Spinal cord (tissue), 10 donors: ENCODE measurements around the gene ACOXL. TPM values are rescaled to one million over a fixed set of nuclear protein-coding genes. Genes with fewer than 3 reads are reported as not detected.
A peak's percentile ranks its signal among the peaks of the same experiment; 100 is the strongest.

Experiments used
- DNase-seq, 6 donors: peaks; one replicate each; pipeline versions ENCODE4 v3.0.0 to v3.0.0-alpha.2; 2013 to 2015; ENCODE audit warnings: low spot score in 6 of 6, low read depth in 4 of 6
- H3K27ac ChIP-seq: one replicate; pipeline ENCODE4 v1.5.1; 2013; ENCODE audit warnings: low read depth, low read length, control low read depth
- H3K27me3 ChIP-seq: one replicate; pipeline ENCODE4 v1.6.1; 2013; ENCODE audit warnings: low read length; ENCODE audit not compliant: control insufficient read depth, insufficient read depth
- H3K36me3 ChIP-seq: one replicate; pipeline ENCODE4 v1.6.1; 2013; ENCODE audit warnings: low read length; ENCODE audit not compliant: control insufficient read depth, insufficient read depth
- H3K4me1 ChIP-seq: one replicate; pipeline ENCODE4 v1.6.1; 2013; ENCODE audit warnings: low read length; ENCODE audit not compliant: control insufficient read depth, insufficient read depth
- H3K4me3 ChIP-seq: one replicate; pipeline ENCODE4 v1.5.1; 2013; ENCODE audit warnings: low read depth, low read length, control low read depth
- H3K9me3 ChIP-seq: one replicate; pipeline ENCODE4 v1.6.1; 2013; ENCODE audit warnings: low read length; ENCODE audit not compliant: control insufficient read depth, insufficient read depth
- WGBS: methylation state at CpG from one replicate; pipeline ENCODE4 v1.1.5; 2013; ENCODE audit warnings: missing lambda C conversion rate; ENCODE audit not compliant: insufficient coverage; 5-methylcytosine and 5-hydroxymethylcytosine counted together
- polyA plus RNA-seq, 2 donors: library from polyadenylated mRNA; unstranded; fragments of 120-200 nt; gene quantifications; one replicate each; pipeline ENCODE4 v1.2.1, GENCODE V29; 2013; ENCODE audit not compliant: insufficient read length in 2 of 2
- total RNA-seq, 2 donors: library from RNA; depleted of rRNA in 1 of 2; stranded (reverse); fragments of 120-200 nt in 1 of 2; fragments of >200 nt in 1 of 2; gene quantifications; one replicate each; pipeline versions ENCODE4 v1.2.3 to v1.2.4, GENCODE V29; 2013 to 2014
- donor health status: healthy.

Gene ACOXL
- total and polyA plus RNA-seq, 4 donors: 0.06 to 0.45 (median 0.26) TPM

GRCh38 chr2:110771547-110772382, 39.4 kb downstream of the ACOXL start:
- Histone ChIP-seq H3K27me3 (no peaks in the 10 kb centered on the region), H3K4me1 (peaks cover 24% of the 10 kb centered on the region), H3K4me3 (no peak overlapping the region), H3K27ac (no peak overlapping the region), H3K36me3 (no peaks in the 10 kb centered on the region), H3K9me3 (no peaks in the 10 kb centered on the region)
- 75% methylated on average over 4 of the region's 5 CpGs for WGBS
- DNase-seq: peak in 1 of 6 donors; percentile 80

- DNase-seq: no peak
- H3K27ac ChIP-seq: no peak overlapping the region
- H3K27me3 ChIP-seq: no peaks in the 10 kb centered on the region
- H3K4me3 ChIP-seq: no peak overlapping the region
- no peaks in the 10 kb centered on the region for H3K9me3 ChIP-seq
- WGBS: 77% methylated on average over 5 of the region's 6 CpGs
- no peaks in the 10 kb centered on the region for H3K36me3 ChIP-seq
- peaks cover 25% of the 10 kb centered on the region for H3K4me1 ChIP-seq
Observed at GRCh38 chr2:110772383-110772755, 40.0 kb downstream of the ACOXL start.

GRCh38 chr2:110773401-110773921, 41.1 kb downstream of the ACOXL start:
- Histone ChIP-seq H3K4me3 (no peak overlapping the region), H3K27ac (no peak overlapping the region), H3K27me3 (no peaks in the 10 kb centered on the region), H3K36me3 (no peaks in the 10 kb centered on the region), H3K4me1 (peaks cover 30% of the 10 kb centered on the region), H3K9me3 (no peaks in the 10 kb centered on the region)
- DNase-seq: peak in 5 of 6 donors; percentile 54 to 93 (median 70)
- 26% methylated on average over 6 of the region's 6 CpGs for WGBS

- WGBS: no CpG with 5 or more reads among the region's 2 CpGs
- Histone ChIP-seq H3K4me1 (peaks cover 30% of the 10 kb centered on the region), H3K4me3 (no peak overlapping the region), H3K27me3 (no peaks in the 10 kb centered on the region), H3K27ac (no peak overlapping the region), H3K36me3 (no peaks in the 10 kb centered on the region), H3K9me3 (no peaks in the 10 kb centered on the region)
- DNase-seq: no peak
Observed at GRCh38 chr2:110774701-110775100, 42.3 kb downstream of the ACOXL start.

- Histone ChIP-seq H3K4me3 (no peak overlapping the region), H3K27me3 (no peaks in the 10 kb centered on the region), H3K36me3 (no peaks in the 10 kb centered on the region), H3K27ac (no peak overlapping the region), H3K9me3 (no peaks in the 10 kb centered on the region), H3K4me1 (peaks cover 14% of the 10 kb centered on the region)
- WGBS: 69% methylated on average over 9 of the region's 12 CpGs
- DNase-seq: peak in 1 of 6 donors; percentile 72
Observed at GRCh38 chr2:110777531-110778311, 45.3 kb downstream of the ACOXL start.

- 94% methylated on average over 3 of the region's 3 CpGs for WGBS
- peaks cover 6% of the 10 kb centered on the region for H3K4me1 ChIP-seq
- DNase-seq: no peak
- H3K9me3 ChIP-seq: no peaks in the 10 kb centered on the region
- no peaks in the 10 kb centered on the region for H3K27me3 ChIP-seq
- H3K36me3 ChIP-seq: no peaks in the 10 kb centered on the region
- no peak overlapping the region for H3K27ac ChIP-seq
- H3K4me3 ChIP-seq: no peak overlapping the region
Observed at GRCh38 chr2:110780461-110780860, 48.1 kb downstream of the ACOXL start.

GRCh38 chr2:110783196-110783873, 51.0 kb downstream of the ACOXL start:
- H3K27ac ChIP-seq: no peak overlapping the region
- DNase-seq: no peak

GRCh38 chr2:110784047-110784631, 51.8 kb downstream of the ACOXL start:
- Histone ChIP-seq H3K36me3 (no peaks in the 10 kb centered on the region), H3K9me3 (no peaks in the 10 kb centered on the region), H3K27ac (no peak overlapping the region), H3K4me1 (peaks cover 6% of the 10 kb centered on the region), H3K4me3 (no peak overlapping the region), H3K27me3 (peaks cover 2% of the 10 kb centered on the region)
- no peak for DNase-seq
- 89% methylated on average over 4 of the region's 10 CpGs for WGBS

More at GRCh38 chr2:110783196-110783873, 51.0 kb downstream of the ACOXL start:
- Histone ChIP-seq H3K9me3 (no peaks in the 10 kb centered on the region), H3K4me1 (no peaks in the 10 kb centered on the region), H3K4me3 (no peak overlapping the region), H3K36me3 (no peaks in the 10 kb centered on the region), H3K27me3 (peaks cover 2% of the 10 kb centered on the region)
- WGBS: 87% methylated on average over 3 of the region's 3 CpGs

- Histone ChIP-seq H3K27ac (no peak overlapping the region), H3K9me3 (no peaks in the 10 kb centered on the region), H3K4me3 (no peak overlapping the region), H3K27me3 (peaks cover 2% of the 10 kb centered on the region), H3K36me3 (no peaks in the 10 kb centered on the region), H3K4me1 (peaks cover 12% of the 10 kb centered on the region)
- WGBS: no CpG with 5 or more reads among the region's 2 CpGs
- no peak for DNase-seq
Observed at GRCh38 chr2:110785439-110785838, 53.1 kb downstream of the ACOXL start.
